Stomach (tissue), 4 donors: ENCODE measurements around the gene ATF5.

Experiments
- EP300 ChIP-seq: sonication (generic); formaldehyde crosslinking; IDR thresholded peaks from one replicate; pipeline ENCODE4 v1.6.1; 2017; ENCODE audit warnings: antibody characterized with exemption
- POLR2A ChIP-seq, 4 donors: fragments of 450-650 bp; IDR thresholded peaks; one replicate each; pipeline ENCODE4 v1.6.1; 2016; ENCODE audit warnings: antibody characterized with exemption in 4 of 4, control low read depth in 2 of 4, mild to moderate bottlenecking in 1 of 4, moderate library complexity in 1 of 4
- POLR2AphosphoS5 ChIP-seq, 3 donors: sonication (generic); formaldehyde crosslinking; IDR thresholded peaks; one replicate each; pipeline ENCODE4 v1.6.1; 2016; ENCODE audit warnings: antibody characterized with exemption in 3 of 3
- TF ChIP-seq, protein P1 (sequence below), 7 experiments: fragments of 450-650 bp in 4 of 7; fragments of 200-600 bp in 3 of 7; sonication (generic) in 3 of 7; IDR thresholded peaks; one replicate each; pipeline ENCODE4 v1.5.1; 2016 to 2019; ENCODE audit warnings: antibody characterized with exemption in 7 of 7, control low read depth in 2 of 7, mild to moderate bottlenecking in 1 of 7

DNA sequence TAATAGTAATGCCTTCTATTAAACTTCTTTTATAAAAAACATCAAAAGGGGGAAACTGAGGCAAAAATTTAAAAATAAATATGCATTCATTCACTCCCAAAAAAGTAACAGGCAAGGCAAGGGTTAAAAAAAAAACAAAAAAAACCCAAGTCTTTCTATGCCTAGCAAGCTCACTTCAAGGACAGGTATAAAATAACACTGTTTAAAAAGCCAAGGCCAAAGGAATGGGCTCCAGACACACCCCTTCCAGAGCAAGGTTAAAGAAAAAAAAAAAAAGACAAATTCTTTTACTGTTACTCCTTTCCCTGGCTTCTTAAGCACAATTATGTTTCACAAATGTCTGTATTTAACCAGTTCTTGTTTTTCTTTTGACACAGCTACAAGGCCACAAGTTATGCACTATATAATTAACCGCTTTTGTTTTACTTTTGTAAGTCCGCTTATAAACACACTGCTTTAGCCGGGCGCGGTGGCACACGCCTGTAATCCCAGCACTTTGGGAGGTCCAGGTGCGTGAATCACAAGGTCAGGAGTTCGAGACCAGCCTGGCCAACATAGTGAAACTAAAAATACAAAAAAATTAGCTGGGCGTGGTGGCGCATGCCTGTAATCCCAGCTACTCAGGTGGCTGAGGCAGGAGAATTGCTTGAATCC is 28.4 kb downstream of the ATF5 start:
- TF ChIP-seq, protein P1, sequence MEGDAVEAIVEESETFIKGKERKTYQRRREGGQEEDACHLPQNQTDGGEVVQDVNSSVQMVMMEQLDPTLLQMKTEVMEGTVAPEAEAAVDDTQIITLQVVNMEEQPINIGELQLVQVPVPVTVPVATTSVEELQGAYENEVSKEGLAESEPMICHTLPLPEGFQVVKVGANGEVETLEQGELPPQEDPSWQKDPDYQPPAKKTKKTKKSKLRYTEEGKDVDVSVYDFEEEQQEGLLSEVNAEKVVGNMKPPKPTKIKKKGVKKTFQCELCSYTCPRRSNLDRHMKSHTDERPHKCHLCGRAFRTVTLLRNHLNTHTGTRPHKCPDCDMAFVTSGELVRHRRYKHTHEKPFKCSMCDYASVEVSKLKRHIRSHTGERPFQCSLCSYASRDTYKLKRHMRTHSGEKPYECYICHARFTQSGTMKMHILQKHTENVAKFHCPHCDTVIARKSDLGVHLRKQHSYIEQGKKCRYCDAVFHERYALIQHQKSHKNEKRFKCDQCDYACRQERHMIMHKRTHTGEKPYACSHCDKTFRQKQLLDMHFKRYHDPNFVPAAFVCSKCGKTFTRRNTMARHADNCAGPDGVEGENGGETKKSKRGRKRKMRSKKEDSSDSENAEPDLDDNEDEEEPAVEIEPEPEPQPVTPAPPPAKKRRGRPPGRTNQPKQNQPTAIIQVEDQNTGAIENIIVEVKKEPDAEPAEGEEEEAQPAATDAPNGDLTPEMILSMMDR (IDR thresholded peaks at IDR 0.05), result no peak
- TF ChIP-seq EP300, result no peak
- no peak for TF ChIP-seq POLR2A (IDR thresholded peaks at IDR 0.05)
- no peak for TF ChIP-seq POLR2AphosphoS5 (IDR thresholded peaks at IDR 0.05)
